Esophagus squamous epithelium (tissue), 4 donors: Measurements from ENCODE around the gene EPM2AIP1.

Experiments used
- CTCF ChIP-seq, 6 experiments: fragments of 450-650 bp in 4 of 6; fragments of 200-600 bp in 2 of 6; sonication (generic) in 2 of 6; IDR thresholded peaks; one replicate each; pipeline ENCODE4 v1.5.1; 2016 to 2019; ENCODE audit warnings: antibody characterized with exemption in 6 of 6, mild to moderate bottlenecking in 4 of 6, moderate library complexity in 4 of 6
- POLR2A ChIP-seq, 4 donors: fragments of 450-650 bp; IDR thresholded peaks; one replicate each; pipeline ENCODE4 v1.6.1; 2017; ENCODE audit warnings: antibody characterized with exemption in 4 of 4, mild to moderate bottlenecking in 4 of 4, moderate library complexity in 3 of 4

GRCh38 chr3:36973139-36973538 is 19.8 kb downstream of the EPM2AIP1 start:
- TF ChIP-seq CTCF (IDR thresholded peaks at IDR 0.05) (no peak), POLR2A (IDR thresholded peaks at IDR 0.05) (no peak)
